Coronary artery (tissue), 2 donors: ENCODE measurements around the gene ASIC2.
A peak's percentile ranks its signal among the peaks of the same experiment; 100 is the strongest.

Experiments used
- DNase-seq: peaks from one replicate; pipeline ENCODE4 v3.0.0-alpha.2; 2017; ENCODE audit warnings: low spot score
- H3K27ac ChIP-seq, 2 donors: fragments of 200-600 bp; sonication (generic); one replicate each; pipeline ENCODE4 v1.5.1; 2016 to 2019
- H3K4me3 ChIP-seq: fragments of 200-600 bp; sonication (generic); 2 replicates; pipeline ENCODE4 v1.5.1; 2016; ENCODE audit warnings: mild to moderate bottlenecking, moderate library complexity
- TF ChIP-seq, protein P1 (sequence below): fragments of 200-600 bp; sonication (generic); IDR thresholded peaks from one replicate; pipeline ENCODE4 v1.5.1; 2019; ENCODE audit warnings: antibody characterized with exemption

Gene ASIC2

DNA sequence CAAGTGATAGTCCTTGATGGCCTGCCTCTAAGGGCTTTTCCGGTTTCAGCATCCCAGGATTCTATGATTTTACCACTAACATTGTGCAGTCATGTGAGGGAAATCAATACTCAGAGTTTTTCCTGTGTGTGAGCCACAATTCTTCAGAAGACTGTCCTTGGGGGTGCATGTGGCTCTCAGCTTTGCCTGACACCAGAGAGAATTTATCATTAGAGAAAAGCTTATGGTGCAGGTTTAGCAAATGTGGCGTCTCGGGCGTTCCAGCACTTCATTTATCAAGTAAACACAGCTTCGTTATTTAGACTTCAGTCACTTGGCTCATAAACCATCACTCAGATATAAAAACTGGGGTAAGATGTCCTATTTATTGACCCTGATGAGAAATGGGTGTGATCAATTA lies 238.7 kb downstream of the ASIC2 start:
- H3K27ac ChIP-seq = no peak overlapping the region
- no peak overlapping the region for H3K4me3 ChIP-seq
- TF ChIP-seq, protein P1, sequence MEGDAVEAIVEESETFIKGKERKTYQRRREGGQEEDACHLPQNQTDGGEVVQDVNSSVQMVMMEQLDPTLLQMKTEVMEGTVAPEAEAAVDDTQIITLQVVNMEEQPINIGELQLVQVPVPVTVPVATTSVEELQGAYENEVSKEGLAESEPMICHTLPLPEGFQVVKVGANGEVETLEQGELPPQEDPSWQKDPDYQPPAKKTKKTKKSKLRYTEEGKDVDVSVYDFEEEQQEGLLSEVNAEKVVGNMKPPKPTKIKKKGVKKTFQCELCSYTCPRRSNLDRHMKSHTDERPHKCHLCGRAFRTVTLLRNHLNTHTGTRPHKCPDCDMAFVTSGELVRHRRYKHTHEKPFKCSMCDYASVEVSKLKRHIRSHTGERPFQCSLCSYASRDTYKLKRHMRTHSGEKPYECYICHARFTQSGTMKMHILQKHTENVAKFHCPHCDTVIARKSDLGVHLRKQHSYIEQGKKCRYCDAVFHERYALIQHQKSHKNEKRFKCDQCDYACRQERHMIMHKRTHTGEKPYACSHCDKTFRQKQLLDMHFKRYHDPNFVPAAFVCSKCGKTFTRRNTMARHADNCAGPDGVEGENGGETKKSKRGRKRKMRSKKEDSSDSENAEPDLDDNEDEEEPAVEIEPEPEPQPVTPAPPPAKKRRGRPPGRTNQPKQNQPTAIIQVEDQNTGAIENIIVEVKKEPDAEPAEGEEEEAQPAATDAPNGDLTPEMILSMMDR = no peak

GRCh38 chr17:33053676-33054075 lies 239.4 kb downstream of the ASIC2 start:
- no peak for DNase-seq
- Histone ChIP-seq H3K4me3 (no peak overlapping the region), H3K27ac (no peak overlapping the region)
- TF ChIP-seq, protein P1 = no peak

More for the DNA sequence above, 238.7 kb downstream of the ASIC2 start:
- DNase-seq = peak; percentile 8

DNA sequence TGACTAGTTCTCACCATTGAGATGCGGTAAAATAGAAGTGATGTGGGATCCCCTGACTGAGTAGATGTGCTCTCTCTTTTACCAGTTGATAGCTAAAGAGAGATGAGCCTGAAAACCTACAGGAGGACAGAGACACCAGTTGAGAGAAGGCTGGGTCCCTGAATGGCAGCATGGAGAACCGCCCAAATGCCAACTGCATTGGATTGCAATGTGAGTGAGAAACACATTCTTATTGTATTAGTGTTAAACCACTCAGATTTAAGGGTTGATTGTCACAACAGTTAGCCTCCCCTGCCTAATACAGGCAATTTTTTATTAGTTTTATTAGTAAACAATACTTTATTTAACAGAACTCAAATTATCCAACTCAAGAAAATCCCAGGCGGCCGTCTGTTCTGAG lies 240.2 kb downstream of the ASIC2 start:
- no peak overlapping the region for H3K4me3 ChIP-seq
- DNase-seq = peak; percentile 3
- H3K27ac ChIP-seq = no peak overlapping the region
- TF ChIP-seq, protein P1 = no peak

DNA sequence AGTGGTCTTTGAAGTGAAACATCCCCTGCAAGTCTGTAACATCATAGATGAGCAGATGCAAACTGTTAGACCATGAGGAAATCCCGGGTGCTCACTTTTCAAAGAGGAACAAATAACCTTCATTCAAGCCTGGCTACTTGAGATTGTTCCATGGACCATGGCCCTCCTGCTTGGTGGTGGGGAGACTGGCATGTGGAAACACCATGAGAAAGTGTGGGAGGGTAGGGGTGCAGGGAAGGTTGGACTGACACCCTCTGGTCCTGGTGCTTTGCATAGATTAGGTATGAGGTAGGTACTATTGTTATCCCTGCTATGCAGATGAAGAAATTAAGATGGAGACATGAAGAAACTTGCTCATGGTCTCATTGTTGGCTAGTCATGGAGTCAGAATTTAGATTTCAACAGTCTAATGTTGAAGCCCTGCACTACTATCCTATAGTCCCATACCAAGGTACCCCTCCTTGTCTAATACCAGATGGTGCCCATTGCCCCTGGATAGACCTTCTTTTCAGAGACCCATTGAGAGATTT lies 242.4 kb downstream of the ASIC2 start:
- peak; percentile 52 for DNase-seq
- Histone ChIP-seq H3K27ac (no peak overlapping the region), H3K4me3 (no peak overlapping the region)
- TF ChIP-seq, protein P1 = no peak

DNA sequence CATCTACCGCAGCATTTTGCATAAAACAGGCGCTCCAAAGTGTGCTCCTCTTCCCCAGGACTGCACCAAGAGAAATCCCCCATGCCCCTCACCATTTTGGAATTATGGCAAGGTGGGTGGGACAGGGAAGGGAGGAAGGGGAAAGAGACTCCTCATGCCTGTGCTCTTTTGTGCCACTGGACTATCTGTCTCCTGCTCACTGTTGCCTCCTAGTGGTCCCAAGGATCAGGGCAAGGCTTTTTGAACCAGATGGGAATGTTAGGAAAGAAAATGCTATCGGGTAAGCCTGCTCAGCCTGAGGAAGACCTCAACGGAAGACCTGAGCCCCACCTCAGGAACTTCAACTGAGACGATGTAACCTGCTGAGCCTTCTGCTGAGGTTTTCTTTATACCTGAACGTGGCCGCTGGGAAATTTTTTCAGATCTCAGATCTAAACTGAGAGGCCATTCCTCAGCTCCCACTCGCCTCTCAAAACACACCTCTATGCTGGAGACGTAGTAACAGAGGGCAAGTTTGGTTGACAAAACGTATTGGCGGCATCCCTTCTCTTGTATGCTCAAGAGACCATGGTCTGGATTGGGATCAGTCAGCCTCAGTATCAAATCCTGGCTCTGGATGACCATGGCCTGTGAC lies 243.2 kb downstream of the ASIC2 start:
- Histone ChIP-seq H3K27ac (no peak overlapping the region), H3K4me3 (no peak overlapping the region)
- TF ChIP-seq, protein P1 = peak; percentile 54
- DNase-seq = no peak

DNA sequence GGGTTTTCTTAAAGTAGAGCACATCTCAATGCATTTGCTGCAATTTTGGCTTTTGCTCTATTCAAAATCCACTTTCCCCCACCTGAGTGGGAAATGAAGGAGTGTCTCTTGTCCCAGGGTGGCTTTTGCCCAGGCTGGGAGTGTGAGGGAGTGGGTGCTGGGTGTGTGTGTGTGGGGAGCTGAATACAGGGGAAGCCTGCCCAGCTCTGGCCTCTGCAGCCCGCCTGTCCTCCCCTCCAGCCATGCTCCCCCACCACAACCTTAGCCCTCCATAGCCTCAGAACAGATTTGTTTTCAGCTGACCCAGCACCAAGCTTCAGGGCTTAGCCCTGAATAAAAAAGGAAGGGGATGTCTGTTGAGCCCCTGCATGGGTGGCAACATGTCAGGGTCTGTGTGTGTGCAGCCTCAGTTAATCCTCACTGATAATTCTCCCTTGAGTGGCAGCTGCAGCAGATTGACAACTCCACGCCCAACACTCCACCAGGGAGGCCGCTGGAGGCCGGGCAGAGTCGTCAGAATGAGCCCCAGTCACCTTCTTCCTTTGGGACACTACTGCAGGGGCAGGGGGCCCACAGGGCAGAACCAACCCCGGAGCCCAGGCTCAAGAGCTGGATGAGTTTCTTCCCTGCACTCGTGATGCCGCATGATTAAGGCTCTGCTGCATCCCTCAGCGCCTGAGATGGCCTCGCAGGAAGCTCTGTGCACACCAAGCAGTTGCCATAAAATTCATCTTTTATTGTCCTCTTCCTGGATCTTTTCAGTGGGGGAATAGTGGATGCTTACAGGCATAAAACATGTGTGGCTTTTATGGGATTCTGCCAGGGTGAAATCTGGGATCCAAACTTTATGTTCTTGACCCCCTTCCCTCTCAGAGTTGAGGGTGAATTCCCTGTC lies 246.5 kb downstream of the ASIC2 start:
- DNase-seq = no peak
- Histone ChIP-seq H3K27ac (no peak overlapping the region), H3K4me3 (no peak overlapping the region)
- TF ChIP-seq, protein P1 = no peak
